Mesothelial cell of epicardium (in vitro differentiated cells): ENCODE data around the gene NTM. TPM values are rescaled to one million over a fixed set of nuclear protein-coding genes. Genes with fewer than 3 reads are reported as not detected.

Source experiments
- DNase-seq, 2 experiments: peaks; one replicate each; pipeline ENCODE4 v3.0.0; 2021; ENCODE audit warnings: low spot score in 2 of 2; ENCODE audit not compliant: unreplicated experiment in 2 of 2
- H3K27ac Mint-ChIP-seq: 2 replicates; pipeline ENCODE4 v1.8.0; 2021; ENCODE audit warnings: mixed read lengths
- H3K27me3 Mint-ChIP-seq: 2 replicates; pipeline ENCODE4 v1.8.0; 2021; ENCODE audit warnings: low read depth, mixed read lengths
- H3K36me3 Mint-ChIP-seq: 2 replicates; pipeline ENCODE4 v1.8.0; 2021; ENCODE audit warnings: mixed read lengths
- H3K4me1 Mint-ChIP-seq: 2 replicates; pipeline ENCODE4 v1.8.0; 2021; ENCODE audit warnings: mixed read lengths
- H3K4me3 Mint-ChIP-seq: 2 replicates; pipeline ENCODE4 v1.8.0; 2021; ENCODE audit warnings: mild to moderate bottlenecking, moderate library complexity, mixed read lengths
- H3K9me3 Mint-ChIP-seq: 2 replicates; pipeline ENCODE4 v1.8.0; 2021; ENCODE audit warnings: mixed read lengths
- total RNA-seq: library from RNA; stranded (reverse); gene quantifications from 3 replicates; pipeline ENCODE4 v1.2.1, GENCODE V29; 2021
- TF ChIP-seq, protein P1 (sequence below): fragments of 200-600 bp; sonication (generic); IDR thresholded peaks from one replicate; pipeline ENCODE4 v1.5.0; 2021; ENCODE audit warnings: antibody characterized with exemption; ENCODE audit not compliant: unreplicated experiment

NTM gene
- total RNA-seq, 1 donor from 2014 or later: 3.9 TPM

DNA sequence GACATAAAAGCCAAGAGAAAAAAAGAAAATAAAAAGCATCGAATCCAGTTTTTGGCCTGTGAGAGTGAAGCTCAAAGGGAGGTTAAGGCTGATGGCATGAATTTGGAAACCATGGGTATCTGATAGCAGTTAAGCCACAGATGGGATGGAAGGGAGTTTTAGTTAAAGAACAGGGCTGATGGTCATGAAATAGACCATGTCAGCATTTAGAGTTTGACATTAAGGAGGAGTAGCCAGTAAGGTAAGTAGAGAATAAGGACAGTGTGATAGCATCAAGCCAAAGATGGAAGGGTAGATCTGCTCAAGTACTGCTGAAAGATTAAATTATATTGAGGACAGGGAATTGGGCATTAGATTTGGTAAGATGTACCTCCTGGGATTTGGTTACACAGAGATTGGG is 826.5 kb downstream of the NTM start:
- Mint-ChIP-seq H3K4me1 (no peaks in the 10 kb centered on the region), H3K27ac (no peak overlapping the region), H3K36me3 (no peaks in the 10 kb centered on the region), H3K9me3 (peaks cover 35% of the 10 kb centered on the region), H3K27me3 (peaks cover 17% of the 10 kb centered on the region), H3K4me3 (no peak overlapping the region)
- DNase-seq: no peak
- TF ChIP-seq, protein P1, sequence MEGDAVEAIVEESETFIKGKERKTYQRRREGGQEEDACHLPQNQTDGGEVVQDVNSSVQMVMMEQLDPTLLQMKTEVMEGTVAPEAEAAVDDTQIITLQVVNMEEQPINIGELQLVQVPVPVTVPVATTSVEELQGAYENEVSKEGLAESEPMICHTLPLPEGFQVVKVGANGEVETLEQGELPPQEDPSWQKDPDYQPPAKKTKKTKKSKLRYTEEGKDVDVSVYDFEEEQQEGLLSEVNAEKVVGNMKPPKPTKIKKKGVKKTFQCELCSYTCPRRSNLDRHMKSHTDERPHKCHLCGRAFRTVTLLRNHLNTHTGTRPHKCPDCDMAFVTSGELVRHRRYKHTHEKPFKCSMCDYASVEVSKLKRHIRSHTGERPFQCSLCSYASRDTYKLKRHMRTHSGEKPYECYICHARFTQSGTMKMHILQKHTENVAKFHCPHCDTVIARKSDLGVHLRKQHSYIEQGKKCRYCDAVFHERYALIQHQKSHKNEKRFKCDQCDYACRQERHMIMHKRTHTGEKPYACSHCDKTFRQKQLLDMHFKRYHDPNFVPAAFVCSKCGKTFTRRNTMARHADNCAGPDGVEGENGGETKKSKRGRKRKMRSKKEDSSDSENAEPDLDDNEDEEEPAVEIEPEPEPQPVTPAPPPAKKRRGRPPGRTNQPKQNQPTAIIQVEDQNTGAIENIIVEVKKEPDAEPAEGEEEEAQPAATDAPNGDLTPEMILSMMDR: no peak

DNA sequence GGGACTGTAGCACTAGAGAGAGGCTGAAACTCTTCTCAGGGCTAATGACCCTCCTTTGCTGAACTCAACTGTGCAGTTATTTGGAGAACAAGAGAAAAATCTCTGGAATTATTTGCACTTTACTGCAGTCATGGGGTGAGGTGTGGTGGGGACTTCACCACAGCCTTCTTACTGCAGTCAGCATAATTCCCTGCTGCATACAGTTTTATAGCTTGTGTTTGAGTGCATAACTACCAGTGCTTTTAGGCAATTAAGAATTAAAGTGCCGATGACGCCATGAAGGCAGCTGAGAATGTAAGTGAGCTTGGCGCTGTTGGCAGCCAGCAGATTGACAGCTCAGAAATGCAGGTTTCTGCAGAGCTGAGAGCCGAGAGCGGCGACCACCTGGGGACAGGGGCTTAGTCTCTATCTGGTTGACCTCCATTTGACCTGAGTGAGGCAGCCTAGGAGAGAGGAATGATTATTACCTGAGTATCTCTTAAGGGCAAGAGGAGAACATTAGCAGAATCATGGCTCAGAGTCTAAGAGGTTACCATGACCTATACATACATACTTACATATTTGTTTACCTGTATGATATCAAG is 830.0 kb downstream of the NTM start:
- no peaks in the 10 kb centered on the region for H3K4me1 Mint-ChIP-seq
- H3K27ac Mint-ChIP-seq: no peak overlapping the region
- peaks cover 22% of the 10 kb centered on the region for H3K9me3 Mint-ChIP-seq
- no peak overlapping the region for H3K4me3 Mint-ChIP-seq
- DNase-seq: no peak
- peaks cover 20% of the 10 kb centered on the region for H3K27me3 Mint-ChIP-seq
- H3K36me3 Mint-ChIP-seq: no peaks in the 10 kb centered on the region
- TF ChIP-seq, protein P1: no peak

DNA sequence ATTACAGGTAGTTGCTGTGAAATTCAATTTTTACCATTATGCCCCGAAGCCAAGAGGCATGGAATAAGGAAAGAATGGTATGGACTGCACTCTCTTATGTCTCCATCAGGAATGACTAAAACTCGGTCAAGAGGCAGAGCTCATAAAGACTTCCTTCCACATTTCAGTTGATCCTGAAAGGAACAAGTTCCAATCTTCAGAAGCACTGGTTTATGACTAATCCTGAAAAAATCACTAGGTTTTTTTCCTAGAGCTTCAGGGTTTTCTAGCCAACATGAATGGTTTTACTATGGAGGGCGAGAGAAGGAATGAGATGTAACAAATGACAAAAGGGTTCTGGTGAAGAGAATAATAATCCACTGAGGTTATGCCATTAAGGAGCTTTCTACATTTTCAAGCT is 832.2 kb downstream of the NTM start:
- H3K27me3 Mint-ChIP-seq: peaks cover 20% of the 10 kb centered on the region
- peaks cover 19% of the 10 kb centered on the region for H3K9me3 Mint-ChIP-seq
- H3K27ac Mint-ChIP-seq: no peak overlapping the region
- no peaks in the 10 kb centered on the region for H3K36me3 Mint-ChIP-seq
- DNase-seq: no peak
- no peak overlapping the region for H3K4me3 Mint-ChIP-seq
- TF ChIP-seq, protein P1: no peak
- H3K4me1 Mint-ChIP-seq: no peaks in the 10 kb centered on the region

DNA sequence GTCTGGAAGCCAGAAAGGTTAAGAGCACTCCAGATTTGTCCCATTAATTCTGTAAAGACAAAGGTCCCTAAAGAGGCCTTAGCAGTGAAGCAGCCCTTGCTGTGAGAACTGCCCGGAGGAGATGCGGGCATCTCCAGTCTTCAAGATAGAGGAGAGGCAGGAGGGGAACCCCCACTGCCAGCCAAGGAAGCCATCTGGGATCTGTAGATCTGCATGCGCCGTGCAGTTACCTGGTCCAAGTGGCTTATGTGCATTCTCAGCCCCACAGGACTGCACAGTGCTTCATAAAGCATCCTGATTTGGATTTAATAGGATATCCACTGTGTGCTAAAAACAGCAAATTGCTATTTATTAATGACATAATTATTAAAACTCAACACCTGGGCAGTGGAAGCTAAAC is 834.6 kb downstream of the NTM start:
- no peak overlapping the region for H3K27ac Mint-ChIP-seq
- H3K4me1 Mint-ChIP-seq: no peaks in the 10 kb centered on the region
- H3K36me3 Mint-ChIP-seq: no peaks in the 10 kb centered on the region
- TF ChIP-seq, protein P1: no peak
- DNase-seq: no peak
- H3K27me3 Mint-ChIP-seq: peaks cover 23% of the 10 kb centered on the region
- no peak overlapping the region for H3K4me3 Mint-ChIP-seq
- peaks cover 22% of the 10 kb centered on the region for H3K9me3 Mint-ChIP-seq

DNA sequence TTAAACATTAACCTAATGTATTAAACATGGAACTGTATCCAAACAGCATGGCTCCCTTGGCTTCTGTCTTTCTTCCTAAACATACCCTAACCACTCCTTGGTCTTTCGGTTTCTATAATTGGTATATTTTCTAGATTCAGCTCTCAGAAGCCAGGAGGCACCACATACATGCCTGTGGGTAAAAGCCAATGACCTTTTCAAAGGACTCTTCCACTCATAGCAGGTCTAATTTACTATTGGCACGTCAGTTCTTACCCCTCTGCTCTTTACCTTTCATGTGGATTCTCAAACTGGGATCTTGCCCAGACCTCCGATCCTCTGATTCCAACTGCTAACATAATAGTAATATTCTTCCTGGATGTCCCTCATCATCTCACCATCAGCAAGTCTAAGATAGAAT is 835.1 kb downstream of the NTM start:
- Mint-ChIP-seq H3K27ac (no peak overlapping the region), H3K36me3 (no peaks in the 10 kb centered on the region), H3K4me3 (no peak overlapping the region), H3K27me3 (peaks cover 21% of the 10 kb centered on the region), H3K4me1 (no peaks in the 10 kb centered on the region), H3K9me3 (peaks cover 22% of the 10 kb centered on the region)
- DNase-seq: no peak
- TF ChIP-seq, protein P1: no peak

DNA sequence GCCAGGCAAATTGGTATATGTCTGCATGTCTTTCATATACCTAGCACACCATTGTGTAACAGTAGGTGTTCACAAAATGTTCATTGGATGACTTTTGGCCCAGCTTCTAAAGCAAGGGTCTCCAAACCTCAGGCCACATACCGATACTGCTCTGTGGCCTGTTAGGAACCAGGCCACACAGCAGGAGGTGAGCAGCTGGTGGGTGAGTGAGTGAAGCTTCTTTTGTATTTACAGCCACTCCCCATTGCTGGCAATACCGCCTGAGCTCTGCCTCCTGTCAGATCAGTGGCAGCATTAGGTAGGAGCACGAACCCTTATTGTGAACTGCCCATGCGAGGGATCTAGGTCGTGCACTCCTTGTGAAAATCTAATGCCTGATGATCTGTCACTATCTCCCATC is 836.6 kb downstream of the NTM start:
- Mint-ChIP-seq H3K4me3 (no peak overlapping the region), H3K27ac (no peak overlapping the region), H3K9me3 (peaks cover 22% of the 10 kb centered on the region), H3K4me1 (no peaks in the 10 kb centered on the region), H3K27me3 (peaks cover 20% of the 10 kb centered on the region), H3K36me3 (no peaks in the 10 kb centered on the region)
- no peak for DNase-seq
- TF ChIP-seq, protein P1: no peak
